Body of pancreas (tissue), 4 donors: ENCODE data around the gene CCDC148. TPM values are rescaled to one million over a fixed set of nuclear protein-coding genes. Genes with fewer than 3 reads are reported as not detected.
"Not testable (repeated sequence)": the region's sequence is repeated elsewhere in the genome, so short reads cannot be mapped to it uniquely, and the experiment has no call there.

Experiments used
- ATAC-seq: fragments of 150-250 bp; one replicate; pipeline ENCODE4 v1.9.1; 2016
- DNase-seq, 4 donors: peaks; one replicate each; pipeline ENCODE4 v3.0.0-alpha.2; 2019
- H3K27ac ChIP-seq, 4 donors: fragments of 200-600 bp; sonication (generic); 1 replicate in 3 of 4; 2 replicates in 1 of 4; pipeline versions ENCODE4 v1.5.1 to v1.6.1; 2016 to 2019; ENCODE audit warnings: mild to moderate bottlenecking in 1 of 4, mixed read lengths in 1 of 4, moderate library complexity in 1 of 4
- H3K27me3 ChIP-seq, 2 donors: fragments of 200-600 bp; sonication (generic); one replicate each; pipeline ENCODE4 v1.6.0; 2016; ENCODE audit warnings: mild to moderate bottlenecking in 1 of 2
- H3K36me3 ChIP-seq, 2 donors: fragments of 200-600 bp; sonication (generic); replicated peaks in 1 of 2; 2 replicates each; pipeline ENCODE4 v1.5.1; 2016; ENCODE audit warnings: low read depth in 2 of 2; ENCODE audit not compliant: insufficient read depth in 1 of 2
- H3K4me1 ChIP-seq: fragments of 200-600 bp; sonication (generic); one replicate; pipeline ENCODE4 v1.6.0; 2016
- H3K4me3 ChIP-seq, 2 donors: fragments of 200-600 bp; sonication (generic); 1 replicate in 1 of 2; 2 replicates in 1 of 2; pipeline ENCODE4 v1.5.1; 2016 to 2019
- H3K9me3 ChIP-seq, 3 donors: fragments of 200-600 bp; sonication (generic); 1 replicate in 2 of 3; 2 replicates in 1 of 3; pipeline ENCODE4 v1.5.1; 2016
- CTCF ChIP-seq, 7 experiments: fragments of 450-650 bp in 4 of 7; fragments of 200-600 bp in 3 of 7; sonication (generic) in 3 of 7; IDR thresholded peaks; one replicate each; pipeline ENCODE4 v1.5.1; 2016 to 2019; ENCODE audit warnings: antibody characterized with exemption in 7 of 7
- POLR2A ChIP-seq, 3 donors: fragments of 450-650 bp; IDR thresholded peaks; one replicate each; pipeline ENCODE4 v1.6.1; 2016; ENCODE audit warnings: antibody characterized with exemption in 3 of 3, mild to moderate bottlenecking in 2 of 3
- WGBS, 2 donors: methylation state at CpG; one replicate each; pipeline ENCODE4 v1.1.5; 2017; 5-methylcytosine and 5-hydroxymethylcytosine counted together
- intact Hi-C: fragments of 100-400 bp; cut with DNase I; formaldehyde crosslinking; loops from one replicate; pipeline ENCODE4 v1.15.1; 2023
- total RNA-seq, 2 donors: library from RNA; depleted of rRNA; stranded (reverse); fragments of >200 nt; gene quantifications; one replicate each; pipeline ENCODE4 v1.1.0, GENCODE V29; 2016

CCDC148 gene
- total RNA-seq, 2 donors from 2014 or later, result 0.66 to 0.78 TPM

- Histone ChIP-seq H3K27me3 (no peaks in the 10 kb centered on the region), H3K4me3 (no peak overlapping the region), H3K9me3 (no peaks in the 10 kb centered on the region), H3K4me1 (no peaks in the 10 kb centered on the region), H3K27ac (no peak overlapping the region), H3K36me3 (no peaks in the 10 kb centered on the region)
- TF ChIP-seq POLR2A (IDR thresholded peaks at IDR 0.05) (no peak), CTCF (IDR thresholded peaks at IDR 0.05) (no peak)
- 50 to 68% methylated on average over 2 of the region's 2 CpGs for WGBS, 2 donors
- DNase-seq (no peak), ATAC-seq (no peak)
- intact Hi-C loops, result no loop called here
Observed at GRCh38 chr2:158313734-158314133, 142.8 kb downstream of the CCDC148 start.

GRCh38 chr2:158312981-158313380, 143.6 kb downstream of the CCDC148 start:
- H3K36me3 ChIP-seq, result no peaks in the 10 kb centered on the region
- no peak overlapping the region for H3K4me3 ChIP-seq
- TF ChIP-seq POLR2A (IDR thresholded peaks at IDR 0.05) (no peak), CTCF (IDR thresholded peaks at IDR 0.05) (no peak)
- no peak overlapping the region for H3K27ac ChIP-seq
- no peaks in the 10 kb centered on the region for H3K9me3 ChIP-seq
- intact Hi-C loops, result no loop called here
- no peaks in the 10 kb centered on the region for H3K4me1 ChIP-seq
- 75 to 81% methylated on average over 1 of the region's 1 CpG for WGBS, 2 donors
- no peaks in the 10 kb centered on the region for H3K27me3 ChIP-seq
- ATAC-seq (no peak), DNase-seq (no peak)

GRCh38 chr2:158310407-158310806, 146.1 kb downstream of the CCDC148 start:
- H3K9me3 ChIP-seq, H3K36me3 ChIP-seq, intact Hi-C loops, H3K4me3 ChIP-seq, H3K27me3 ChIP-seq, DNase-seq, ATAC-seq, H3K27ac ChIP-seq, H3K4me1 ChIP-seq: not testable (repeated sequence)
- WGBS, 2 donors, result 88 to 96% methylated on average over 17 to 25 of the region's 27 CpGs

GRCh38 chr2:158305501-158305900, 151.1 kb downstream of the CCDC148 start:
- TF ChIP-seq POLR2A (IDR thresholded peaks at IDR 0.05), result no peak
- TF ChIP-seq CTCF (IDR thresholded peaks at IDR 0.05), result no peak
- no peak overlapping the region for H3K27ac ChIP-seq
- intact Hi-C loops, result no loop called here
- no peaks in the 10 kb centered on the region for H3K36me3 ChIP-seq
- DNase-seq (no peak), ATAC-seq (no peak)
- H3K4me1 ChIP-seq, result no peaks in the 10 kb centered on the region
- no peak overlapping the region for H3K4me3 ChIP-seq
- H3K9me3 ChIP-seq, result no peaks in the 10 kb centered on the region
- no peaks in the 10 kb centered on the region for H3K27me3 ChIP-seq
- 89 to 93% methylated on average over 2 of the region's 2 CpGs for WGBS, 2 donors

GRCh38 chr2:158300394-158300793, 156.2 kb downstream of the CCDC148 start:
- WGBS, 2 donors, result 71 to 73% methylated on average over 2 of the region's 2 CpGs

More at GRCh38 chr2:158300394-158300793, 156.2 kb downstream of the CCDC148 start:
- ATAC-seq (no peak), DNase-seq (no peak)
- intact Hi-C loops, result no loop called here
- Histone ChIP-seq H3K4me1 (no peaks in the 10 kb centered on the region), H3K36me3 (no peaks in the 10 kb centered on the region), H3K4me3 (no peak overlapping the region), H3K9me3 (no peaks in the 10 kb centered on the region), H3K27me3 (no peaks in the 10 kb centered on the region), H3K27ac (no peak overlapping the region)
- TF ChIP-seq POLR2A (IDR thresholded peaks at IDR 0.05) (no peak), CTCF (IDR thresholded peaks at IDR 0.05) (no peak)
